ENCODE results near the gene PDE7B. TPM values are rescaled to one million over a fixed set of nuclear protein-coding genes. Genes with fewer than 3 reads are reported as not detected.

The PDE7B gene
- total and polyA plus RNA-seq, 8 donors: 0.29 to 73.2 (median 5.0) TPM

DNA sequence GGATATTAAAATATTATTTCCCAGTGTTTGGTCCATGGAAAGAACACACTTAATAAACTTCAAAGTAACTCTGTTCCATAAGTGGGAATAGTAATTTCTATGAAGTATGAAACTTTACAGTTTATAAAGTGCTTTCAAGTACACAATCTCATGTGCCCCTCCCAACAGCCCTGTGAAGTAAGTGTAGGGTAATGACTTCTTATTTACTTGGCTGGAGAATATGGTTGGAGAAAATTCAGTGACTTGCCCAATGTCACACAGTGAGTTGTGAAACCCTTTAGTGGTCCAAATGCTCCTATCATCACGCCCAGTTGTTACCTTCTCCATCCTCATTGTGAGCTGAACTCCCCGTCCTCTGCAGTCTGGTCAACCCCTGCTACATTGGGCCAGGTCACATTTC is 141.2 kb downstream of the PDE7B start:
- intact Hi-C loops (cut with DNase I; ENCODE audit: low total_unique reads): no loop called here
- Histone ChIP-seq H3K27ac (no peak overlapping the region), H3K27me3 (no peaks in the 10 kb centered on the region), H3K9me3 (no peaks in the 10 kb centered on the region), H3K36me3 (no peaks in the 10 kb centered on the region), H3K4me1 (no peaks in the 10 kb centered on the region), H3K4me3 (no peak overlapping the region)
- no peak for TF ChIP-seq EP300 (IDR thresholded peaks at IDR 0.05)
- no peak for TF ChIP-seq POLR2AphosphoS5 (IDR thresholded peaks at IDR 0.05)
- no peak for TF ChIP-seq POLR2A (IDR thresholded peaks at IDR 0.05)
- TF ChIP-seq, protein P1, sequence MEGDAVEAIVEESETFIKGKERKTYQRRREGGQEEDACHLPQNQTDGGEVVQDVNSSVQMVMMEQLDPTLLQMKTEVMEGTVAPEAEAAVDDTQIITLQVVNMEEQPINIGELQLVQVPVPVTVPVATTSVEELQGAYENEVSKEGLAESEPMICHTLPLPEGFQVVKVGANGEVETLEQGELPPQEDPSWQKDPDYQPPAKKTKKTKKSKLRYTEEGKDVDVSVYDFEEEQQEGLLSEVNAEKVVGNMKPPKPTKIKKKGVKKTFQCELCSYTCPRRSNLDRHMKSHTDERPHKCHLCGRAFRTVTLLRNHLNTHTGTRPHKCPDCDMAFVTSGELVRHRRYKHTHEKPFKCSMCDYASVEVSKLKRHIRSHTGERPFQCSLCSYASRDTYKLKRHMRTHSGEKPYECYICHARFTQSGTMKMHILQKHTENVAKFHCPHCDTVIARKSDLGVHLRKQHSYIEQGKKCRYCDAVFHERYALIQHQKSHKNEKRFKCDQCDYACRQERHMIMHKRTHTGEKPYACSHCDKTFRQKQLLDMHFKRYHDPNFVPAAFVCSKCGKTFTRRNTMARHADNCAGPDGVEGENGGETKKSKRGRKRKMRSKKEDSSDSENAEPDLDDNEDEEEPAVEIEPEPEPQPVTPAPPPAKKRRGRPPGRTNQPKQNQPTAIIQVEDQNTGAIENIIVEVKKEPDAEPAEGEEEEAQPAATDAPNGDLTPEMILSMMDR (IDR thresholded peaks at IDR 0.05): no peak
- WGBS, 5 donors: 85 to 96% (median 90%) methylated on average over 2 of the region's 2 CpGs
- no peak for DNase-seq

DNA sequence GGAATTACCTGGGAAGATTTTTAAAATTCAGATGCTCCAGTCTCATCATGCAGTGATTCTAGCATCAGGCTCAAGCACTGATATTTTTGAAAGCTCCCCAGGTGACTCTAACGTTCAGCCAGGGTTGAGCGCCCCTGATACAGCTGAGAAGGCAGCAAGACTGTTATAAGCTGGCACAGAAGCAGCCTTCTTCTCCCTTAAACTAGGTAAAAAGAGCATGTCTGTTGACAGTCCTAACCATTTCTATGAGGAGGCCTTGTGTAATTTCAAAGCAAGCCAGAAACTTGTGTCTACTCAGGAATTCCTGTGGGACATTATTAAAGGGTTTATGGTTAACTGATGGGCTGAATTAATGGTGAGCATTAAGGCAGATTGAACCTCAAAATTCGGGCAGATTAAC is 141.9 kb downstream of the PDE7B start:
- intact Hi-C loops (cut with DNase I; ENCODE audit: low total_unique reads): no loop called here
- WGBS, 5 donors: 85 to 91% (median 89%) methylated on average over 3 of the region's 3 CpGs
- no peaks in the 10 kb centered on the region for H3K4me1 ChIP-seq

DNA sequence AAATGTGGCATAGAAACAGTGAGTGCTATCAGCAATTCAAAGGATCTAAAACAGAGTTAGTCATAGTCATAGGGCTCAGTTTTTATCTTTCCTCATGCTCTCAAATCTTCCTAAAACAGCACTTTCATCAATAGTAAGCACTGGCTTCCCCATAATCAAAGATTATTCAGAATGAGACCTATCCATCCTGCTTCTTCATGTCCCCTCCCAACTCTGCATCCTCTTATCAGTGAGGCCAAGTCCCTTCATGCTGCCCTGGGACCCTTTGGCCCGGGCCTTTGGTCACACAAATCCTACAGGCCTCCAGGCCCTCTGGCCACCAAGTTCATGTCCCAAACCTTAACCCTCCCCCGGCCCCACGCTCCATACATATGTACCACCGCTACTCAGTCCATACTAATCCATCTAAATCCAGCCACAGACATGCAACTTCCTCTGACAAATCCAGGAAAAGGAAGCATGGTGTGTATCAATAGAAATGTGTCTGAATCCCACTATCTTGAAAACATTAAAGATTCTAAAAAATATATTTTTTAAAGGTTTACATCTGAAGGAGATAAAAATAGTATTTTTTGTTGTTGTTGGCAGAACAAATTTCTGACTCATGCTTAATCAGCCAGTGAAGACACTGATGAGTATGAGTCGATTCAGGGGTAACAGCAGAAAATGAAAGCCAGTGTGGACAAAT is 143.5 kb downstream of the PDE7B start:
- no peaks in the 10 kb centered on the region for H3K27me3 ChIP-seq
- TF ChIP-seq, protein P1 (IDR thresholded peaks at IDR 0.05): no peak
- TF ChIP-seq POLR2AphosphoS5 (IDR thresholded peaks at IDR 0.05): peak in 1 of 3 donors; percentile 5
- no peak for TF ChIP-seq EP300 (IDR thresholded peaks at IDR 0.05)
- no peak for TF ChIP-seq POLR2A (IDR thresholded peaks at IDR 0.05)
- no peaks in the 10 kb centered on the region for H3K36me3 ChIP-seq
- H3K4me1 ChIP-seq: no peaks in the 10 kb centered on the region
- no peaks in the 10 kb centered on the region for H3K9me3 ChIP-seq
- 53 to 84% (median 81%) methylated on average over 5 of the region's 5 CpGs for WGBS, 5 donors
- no peak for DNase-seq
- H3K4me3 ChIP-seq: no peak overlapping the region
- peak overlapping the region in 4 of 5 donors; percentile 0 to 27 (median 18) for H3K27ac ChIP-seq
- intact Hi-C loops (cut with DNase I; ENCODE audit: low total_unique reads): no loop called here

More for the DNA sequence above, 141.9 kb downstream of the PDE7B start:
- TF ChIP-seq, protein P1 (IDR thresholded peaks at IDR 0.05): no peak
- no peak for TF ChIP-seq POLR2A (IDR thresholded peaks at IDR 0.05)
- TF ChIP-seq POLR2AphosphoS5 (IDR thresholded peaks at IDR 0.05): no peak
- TF ChIP-seq EP300 (IDR thresholded peaks at IDR 0.05): no peak
- Histone ChIP-seq H3K9me3 (no peaks in the 10 kb centered on the region), H3K27me3 (no peaks in the 10 kb centered on the region), H3K27ac (no peak overlapping the region), H3K4me3 (no peak overlapping the region), H3K36me3 (no peaks in the 10 kb centered on the region)
- no peak for DNase-seq

DNA sequence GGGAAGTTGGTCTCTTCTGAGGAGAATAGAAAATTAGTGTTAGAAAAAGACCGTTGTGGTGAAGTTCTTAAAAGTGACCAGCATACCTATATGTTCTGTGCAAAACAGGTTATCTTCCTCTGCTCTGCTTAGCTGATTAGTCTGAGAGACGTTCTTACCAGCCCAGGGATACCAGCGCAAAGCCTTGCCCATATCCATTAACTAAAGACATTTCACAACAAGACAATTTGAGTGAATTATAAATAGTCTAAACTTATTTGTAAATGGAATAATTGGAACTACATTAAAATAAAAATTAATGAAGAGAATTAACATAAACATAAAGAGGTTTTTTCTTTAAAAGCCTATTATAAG is 144.0 kb downstream of the PDE7B start:
- no peak for TF ChIP-seq POLR2A (IDR thresholded peaks at IDR 0.05)
- intact Hi-C loops (cut with DNase I; ENCODE audit: low total_unique reads): no loop called here
- H3K9me3 ChIP-seq: no peaks in the 10 kb centered on the region
- no peak for DNase-seq
- 37 to 80% (median 64%) methylated on average over 3 of the region's 3 CpGs for WGBS, 5 donors
- H3K36me3 ChIP-seq: no peaks in the 10 kb centered on the region
- peak overlapping the region in 2 of 5 donors; percentile 0 to 9 for H3K27ac ChIP-seq
- no peaks in the 10 kb centered on the region for H3K4me1 ChIP-seq
- no peak overlapping the region for H3K4me3 ChIP-seq
- no peaks in the 10 kb centered on the region for H3K27me3 ChIP-seq

DNA sequence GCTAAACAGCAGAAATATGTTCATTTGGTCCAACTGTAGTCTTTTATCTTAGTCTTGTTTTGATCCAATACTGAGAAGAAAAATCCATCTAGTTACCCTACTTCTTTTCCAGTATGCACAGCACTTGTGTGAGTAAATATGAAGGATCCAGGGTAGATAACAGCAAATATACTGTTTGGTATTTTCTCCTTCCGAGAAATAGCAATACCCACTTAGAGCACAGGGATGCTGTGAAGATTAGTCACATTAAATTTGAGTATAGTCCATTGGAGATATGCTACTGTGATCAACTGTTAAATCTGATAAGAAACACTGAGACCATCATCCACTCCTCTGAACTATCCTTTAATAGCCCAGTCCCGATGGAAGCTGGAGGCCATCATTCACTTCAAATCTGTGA is 145.2 kb downstream of the PDE7B start:
- Histone ChIP-seq H3K4me3 (no peak overlapping the region), H3K36me3 (no peaks in the 10 kb centered on the region), H3K27me3 (no peaks in the 10 kb centered on the region), H3K27ac (no peak overlapping the region), H3K9me3 (no peaks in the 10 kb centered on the region), H3K4me1 (no peaks in the 10 kb centered on the region)
- no peak for DNase-seq
- no peak for TF ChIP-seq EP300 (IDR thresholded peaks at IDR 0.05)
- TF ChIP-seq, protein P1 (IDR thresholded peaks at IDR 0.05): no peak
- TF ChIP-seq POLR2AphosphoS5 (IDR thresholded peaks at IDR 0.05): no peak
- no peak for TF ChIP-seq POLR2A (IDR thresholded peaks at IDR 0.05)
- intact Hi-C loops (cut with DNase I; ENCODE audit: low total_unique reads): no loop called here
- WGBS, 5 donors: 90 to 98% (median 96%) methylated on average over 2 of the region's 2 CpGs
